Right lung (tissue), 5 donors: Measurements from ENCODE around the gene VSIG10L2. TPM values are rescaled to one million over a fixed set of nuclear protein-coding genes. Genes with fewer than 3 reads are reported as not detected.
"Not testable (repeated sequence)": the region's sequence is repeated elsewhere in the genome, so short reads cannot be mapped to it uniquely, and the experiment has no call there.

Experiments used
- DNase-seq, 2 donors: peaks; one replicate each; pipeline ENCODE4 v3.0.0-alpha.2; 2013
- polyA plus RNA-seq, 5 donors: library from polyadenylated mRNA; unstranded; fragments of 120-200 nt; gene quantifications; one replicate each; pipeline versions ENCODE4 v1.2.1 to v1.2.3, GENCODE V29; 2013; ENCODE audit warnings: inconsistent platforms in 1 of 5, low replicate concordance in 1 of 5; ENCODE audit not compliant: insufficient read length in 5 of 5, insufficient read depth in 1 of 5

Gene VSIG10L2
- polyA plus RNA-seq, 5 donors = not detected

GRCh38 chr11:125967515-125967914, 21.7 kb downstream of the VSIG10L2 start:
- DNase-seq = no peak

DNA sequence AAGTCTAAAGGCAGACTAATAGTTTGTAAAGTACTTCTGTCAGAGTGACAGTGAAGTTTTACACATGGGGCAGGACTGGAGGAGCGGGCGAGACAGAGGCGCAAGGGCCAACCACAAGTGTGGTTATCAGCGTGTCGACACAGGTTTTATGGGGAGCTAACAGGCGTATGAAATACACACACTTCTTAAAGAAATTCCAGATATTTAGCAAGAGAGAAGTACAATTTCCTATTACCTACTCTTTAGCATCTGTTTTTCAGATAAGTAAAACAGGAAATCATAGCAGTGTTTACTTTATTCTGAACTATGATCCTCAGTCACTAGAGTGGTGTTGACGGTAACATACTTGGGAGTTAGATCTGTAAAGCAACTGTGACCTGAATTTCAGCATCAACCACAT, 22.5 kb downstream of the VSIG10L2 start:
- DNase-seq = peak; percentile 78 to 79

DNA sequence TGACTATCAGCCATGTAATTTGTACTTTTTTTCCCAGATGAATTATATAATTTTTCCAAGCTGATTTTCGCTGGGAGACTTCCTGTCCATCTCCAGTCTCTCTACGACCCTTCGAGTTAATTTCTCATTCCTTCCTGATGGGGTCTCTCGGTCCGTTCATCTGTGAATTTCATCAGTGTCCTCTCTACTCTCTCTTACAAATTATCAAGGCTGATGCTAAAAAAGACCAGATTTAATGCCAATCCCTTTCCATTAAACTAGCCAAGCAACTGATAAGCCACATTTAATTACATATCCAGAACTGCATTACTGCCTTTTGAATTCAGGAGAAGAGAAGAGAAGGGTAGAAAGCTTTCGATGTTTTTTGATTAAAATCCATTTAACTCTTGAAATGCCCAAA, 25.8 kb downstream of the VSIG10L2 start:
- DNase-seq = peak in 1 of 2 donors; percentile 51

- no peak for DNase-seq
These were observed 28.4 kb downstream of the VSIG10L2 start for GRCh38 chr11:125974284-125974683.

- no peak for DNase-seq
These were observed 29.8 kb downstream of the VSIG10L2 start for GRCh38 chr11:125975634-125976033.

GRCh38 chr11:125976156-125976555, 30.3 kb downstream of the VSIG10L2 start:
- DNase-seq = no peak

DNA sequence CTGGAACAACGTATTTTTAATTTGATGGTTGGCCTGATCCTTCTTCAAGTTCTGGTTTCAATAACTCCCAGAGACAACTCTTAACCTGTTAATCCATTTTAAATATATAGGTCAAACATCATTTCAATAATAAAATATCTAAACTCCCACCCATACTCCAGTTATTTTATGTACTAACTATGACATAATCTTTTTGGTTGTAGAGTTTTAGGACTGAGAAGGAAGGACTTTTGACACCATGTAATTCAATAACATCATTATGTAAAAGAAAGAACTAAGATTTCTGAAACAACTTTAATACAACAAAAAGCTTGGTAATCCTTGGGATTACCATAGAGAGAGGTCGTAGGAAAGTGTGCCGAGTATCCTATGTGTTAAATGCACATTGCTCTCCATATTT, 31.5 kb downstream of the VSIG10L2 start:
- DNase-seq = no peak

DNA sequence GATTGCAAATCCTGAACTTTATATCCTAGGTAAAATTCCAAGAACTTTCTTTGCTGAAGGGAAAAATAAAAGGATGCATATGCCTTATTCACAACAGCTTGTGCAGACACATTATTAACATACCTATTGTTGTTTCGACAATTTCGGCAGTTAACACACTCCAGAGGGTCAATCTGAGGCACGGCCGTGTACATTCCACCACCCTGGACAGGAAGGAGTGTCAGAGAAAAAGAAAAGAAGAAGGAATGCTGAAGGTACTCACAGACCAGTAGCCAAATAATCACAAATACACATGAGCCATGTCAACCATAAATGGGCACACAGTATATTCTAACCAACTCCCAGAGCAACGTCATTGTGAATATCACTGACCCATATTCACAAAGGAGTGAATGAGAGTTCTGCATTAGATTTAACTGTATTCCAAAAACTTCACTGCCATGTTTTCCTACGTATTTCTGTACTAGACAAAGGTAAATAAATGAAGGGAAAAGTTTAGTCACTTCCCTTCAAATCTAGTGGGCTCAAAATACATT, 32.4 kb downstream of the VSIG10L2 start:
- DNase-seq = no peak

GRCh38 chr11:125978778-125979407, 33.0 kb downstream of the VSIG10L2 start:
- no peak for DNase-seq

DNA sequence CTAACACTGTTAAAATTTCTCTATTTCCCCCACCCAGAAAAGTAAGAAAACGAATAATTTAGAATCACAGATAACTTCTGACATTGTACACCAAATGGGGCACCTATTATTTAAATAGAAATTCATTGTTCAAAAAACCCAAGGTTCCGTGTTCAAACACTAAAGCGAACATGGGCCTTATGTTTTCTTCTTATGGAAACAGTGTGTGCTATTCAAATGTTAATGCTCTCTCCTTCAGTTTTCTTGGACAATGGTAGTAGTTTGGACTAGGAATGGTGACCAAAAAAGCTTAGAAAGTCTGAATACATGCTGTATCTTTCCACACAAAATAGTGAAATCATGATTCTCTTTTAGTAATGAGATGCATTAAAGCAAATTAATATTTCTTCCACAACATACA, 33.7 kb downstream of the VSIG10L2 start:
- DNase-seq = no peak

DNA sequence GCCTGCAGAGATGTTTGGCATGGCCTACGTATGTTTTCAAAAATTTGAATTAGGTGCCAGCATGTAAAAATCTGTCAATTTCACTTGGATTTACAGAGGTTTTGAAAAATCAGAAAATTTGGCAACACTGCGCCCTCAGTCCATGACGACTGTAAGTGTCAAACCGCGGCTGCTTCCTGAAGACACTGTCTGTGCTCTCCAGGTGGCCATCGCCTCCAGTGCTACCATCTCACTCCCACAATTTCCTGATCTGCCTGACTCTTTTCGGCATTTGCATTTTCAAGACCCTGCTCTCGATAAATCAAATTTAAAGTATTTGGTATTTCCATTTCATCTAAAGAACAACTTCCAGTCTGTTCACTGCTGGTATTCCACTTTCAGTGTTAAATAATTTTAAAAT, 34.6 kb downstream of the VSIG10L2 start:
- no peak for DNase-seq

DNA sequence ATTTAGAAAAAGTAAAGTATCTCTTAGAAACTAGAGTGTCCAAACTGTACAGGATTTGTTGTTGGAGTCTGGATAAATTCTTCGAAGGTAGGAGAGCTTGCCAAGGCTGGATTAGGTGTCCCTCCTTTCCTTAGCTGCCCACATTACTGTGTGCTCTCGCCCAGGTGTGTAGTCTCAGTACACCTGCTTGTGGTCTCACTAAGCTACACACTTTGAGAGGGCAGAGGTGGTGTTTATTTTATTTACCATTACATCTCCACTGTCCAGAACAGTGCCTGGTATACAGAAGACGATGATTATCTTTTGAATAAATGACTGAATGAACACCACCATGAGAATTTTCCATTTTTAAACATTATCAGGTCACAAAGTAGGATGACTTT, 36.5 kb downstream of the VSIG10L2 start:
- DNase-seq = no peak

DNA sequence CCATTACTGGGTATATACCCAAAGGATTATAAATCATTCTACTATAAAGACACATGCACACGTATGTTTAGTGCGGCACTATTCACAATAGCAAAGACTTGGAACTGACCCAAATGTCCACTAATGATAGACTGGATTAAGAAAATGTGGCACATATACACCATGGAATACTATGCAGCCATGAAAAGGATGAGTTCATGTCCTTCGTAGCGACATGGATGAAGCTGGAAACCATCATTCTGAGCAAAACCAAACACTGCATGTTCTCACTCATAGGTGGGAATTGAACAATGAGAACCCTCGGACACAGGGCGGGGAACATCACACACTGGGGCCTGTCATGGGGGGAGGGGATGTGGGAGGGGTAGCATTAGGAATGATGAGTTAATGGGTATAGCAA, 40.1 kb downstream of the VSIG10L2 start:
- not testable (repeated sequence) for DNase-seq

- DNase-seq = no peak
These were observed 41.3 kb downstream of the VSIG10L2 start for GRCh38 chr11:125987066-125987641.

- DNase-seq = peak in 1 of 2 donors; percentile 40
These were observed 44.4 kb downstream of the VSIG10L2 start for GRCh38 chr11:125990244-125990643.

DNA sequence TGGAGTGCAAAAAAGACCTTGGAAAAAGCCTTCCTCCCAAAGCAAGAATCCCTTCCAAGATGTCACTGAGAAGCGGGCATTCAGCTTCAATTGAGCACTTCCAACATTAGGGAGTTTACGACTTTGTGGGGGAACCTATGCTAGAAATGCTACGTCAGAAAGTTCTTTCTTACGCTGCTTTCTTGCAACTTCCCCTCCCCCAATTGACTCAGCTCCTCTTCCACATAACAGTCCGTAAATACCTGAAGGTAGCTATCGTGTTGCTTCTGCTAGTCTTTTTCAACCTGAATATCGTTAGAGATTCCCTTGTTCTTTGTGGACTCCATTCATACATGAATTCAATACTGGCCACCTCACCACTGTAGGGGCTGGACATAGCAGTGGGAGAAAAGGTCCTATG, 47.0 kb downstream of the VSIG10L2 start:
- DNase-seq = no peak

DNA sequence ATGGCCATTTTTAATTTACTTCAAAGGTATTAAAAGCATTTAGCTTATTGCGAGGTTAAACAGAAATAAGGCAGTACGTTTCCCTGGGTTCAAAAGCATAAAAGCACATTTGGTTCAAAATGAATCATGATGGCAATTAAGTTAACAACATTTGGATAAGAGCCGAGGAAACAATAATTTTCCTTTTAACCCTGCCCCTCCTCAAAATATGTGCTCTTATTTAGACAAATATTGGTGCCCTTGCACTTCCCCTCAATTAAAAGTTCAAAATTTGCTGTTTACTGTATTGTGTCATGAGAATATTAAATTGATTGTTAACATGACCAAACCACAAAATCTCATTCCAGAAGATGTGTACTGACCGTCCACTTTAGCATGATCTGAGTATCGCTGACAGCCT, 48.7 kb downstream of the VSIG10L2 start:
- DNase-seq = no peak

DNA sequence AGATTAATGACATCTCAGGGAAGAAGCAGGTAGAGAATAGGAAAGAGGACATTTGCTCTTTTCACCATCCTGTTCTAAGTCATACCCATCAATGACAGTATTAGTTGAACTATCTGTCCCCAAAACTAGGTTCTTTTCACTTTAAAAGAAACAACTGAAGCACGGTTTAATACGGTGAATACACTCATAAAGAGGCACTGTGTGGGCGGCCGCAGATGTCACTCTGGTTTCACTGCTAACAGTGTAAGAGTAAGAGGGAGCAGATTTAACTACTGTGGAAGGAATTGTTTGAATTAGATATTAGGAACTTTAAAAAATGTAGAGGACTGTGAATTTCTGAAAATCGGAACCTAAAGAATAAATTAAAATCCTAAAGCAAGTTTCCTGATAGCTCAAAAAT, 49.5 kb downstream of the VSIG10L2 start:
- no peak for DNase-seq

DNA sequence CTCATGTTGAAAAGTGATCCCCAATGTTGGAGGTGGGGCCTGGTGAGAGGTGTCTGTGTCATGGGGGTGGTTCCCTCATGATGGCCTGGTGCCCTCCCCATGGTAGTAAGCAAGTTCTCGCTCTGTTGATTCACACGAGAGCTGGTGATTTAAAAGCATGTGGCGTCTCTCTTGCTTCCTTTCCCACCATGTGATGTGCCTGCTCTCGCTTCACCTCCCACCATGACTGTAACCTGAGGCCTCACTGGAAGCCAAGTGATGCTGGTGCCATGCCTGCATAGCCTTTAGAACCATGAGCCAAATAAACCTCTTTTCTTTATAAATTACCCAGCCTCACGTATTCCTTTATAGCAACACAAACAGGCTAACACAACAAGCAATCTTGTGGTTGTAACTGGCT, 52.4 kb downstream of the VSIG10L2 start:
- no peak for DNase-seq

DNA sequence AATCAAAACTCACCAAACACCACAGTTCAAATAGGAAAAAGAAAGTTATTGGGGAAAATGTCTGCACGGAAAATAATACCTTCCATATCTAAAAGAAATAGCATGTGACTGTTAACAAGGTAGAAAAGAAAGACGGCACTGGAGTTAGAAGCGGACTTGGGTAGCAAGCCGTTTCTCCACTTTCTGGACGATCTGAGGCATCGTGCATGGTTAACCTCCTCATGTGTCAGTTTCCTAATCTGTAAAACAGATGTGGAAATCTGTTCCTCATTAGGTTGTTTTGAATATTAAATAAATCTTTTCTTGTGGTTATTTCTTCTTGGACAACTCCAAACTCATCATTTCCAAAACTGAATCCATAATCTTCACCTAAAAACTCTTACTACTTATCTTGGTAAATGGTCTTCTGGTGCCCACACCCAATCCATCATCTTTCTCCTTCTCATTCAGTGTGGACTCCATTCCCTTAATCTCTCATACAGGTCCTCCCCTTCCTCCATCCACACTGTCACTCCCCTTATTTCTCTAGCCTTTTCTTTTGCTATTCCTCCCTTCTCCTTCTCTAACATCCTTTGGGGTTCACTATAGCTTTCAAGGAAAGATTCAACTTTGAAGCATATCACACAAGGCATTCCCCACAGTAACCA, 53.5 kb downstream of the VSIG10L2 start:
- no peak for DNase-seq

GRCh38 chr11:126002181-126002580, 56.3 kb downstream of the VSIG10L2 start:
- no peak for DNase-seq
